Measurements from ENCODE around the gene MAD1L1.

MAD1L1 gene

GRCh38 chr7:2242541-2243429, 10.0 kb upstream of the MAD1L1 start:
- in situ Hi-C loops (cut with HindIII; ENCODE audit: low sequenced_read_pairs), result no loop called here

- in situ Hi-C loops (cut with HindIII; ENCODE audit: low sequenced_read_pairs), result no loop called here
Observed at GRCh38 chr7:2241580-2242540, 9.1 kb upstream of the MAD1L1 start, which contains the start of the genes MRM2 and NUDT1. Gene MRM2 (minus strand): TSS chr7:2242205. CDS start chr7:2242169, 36 bp downstream. Gene NUDT1 (plus strand): TSS chr7:2242226. CDS start chr7:2244575, 2,349 bp downstream.

- in situ Hi-C loops (cut with HindIII; ENCODE audit: low sequenced_read_pairs), result no loop called here
Observed at GRCh38 chr7:2239242-2239641, 6.5 kb upstream of the MAD1L1 start.

- in situ Hi-C loops (cut with HindIII; ENCODE audit: low sequenced_read_pairs), result no loop called here
Observed at GRCh38 chr7:2237109-2237602, 4.4 kb upstream of the MAD1L1 start.

- in situ Hi-C loops (cut with HindIII; ENCODE audit: low sequenced_read_pairs), result no loop called here
Observed at GRCh38 chr7:2233926-2234325, 1.2 kb upstream of the MAD1L1 start.

GRCh38 chr7:2231992-2232765, 566 bp downstream of the MAD1L1 start:
- in situ Hi-C loops (cut with HindIII; ENCODE audit: low sequenced_read_pairs), result no loop called here

- in situ Hi-C loops (cut with HindIII; ENCODE audit: low sequenced_read_pairs), result no loop called here
Observed at GRCh38 chr7:2230882-2231281, 1.9 kb downstream of the MAD1L1 start.

- in situ Hi-C loops (cut with HindIII; ENCODE audit: low sequenced_read_pairs), result no loop called here
Observed at GRCh38 chr7:2230226-2230625, 2.5 kb downstream of the MAD1L1 start.

GRCh38 chr7:2229467-2229866, 3.3 kb downstream of the MAD1L1 start:
- in situ Hi-C loops (cut with HindIII; ENCODE audit: low sequenced_read_pairs), result no loop called here

GRCh38 chr7:2228921-2229320, 3.8 kb downstream of the MAD1L1 start:
- in situ Hi-C loops (cut with HindIII; ENCODE audit: low sequenced_read_pairs), result no loop called here

- in situ Hi-C loops (cut with HindIII; ENCODE audit: low sequenced_read_pairs), result no loop called here
Observed at GRCh38 chr7:2227699-2228098, 5.0 kb downstream of the MAD1L1 start.

GRCh38 chr7:2225830-2226229, 6.9 kb downstream of the MAD1L1 start:
- in situ Hi-C loops (cut with HindIII; ENCODE audit: low sequenced_read_pairs), result no loop called here

GRCh38 chr7:2225336-2225735, 7.4 kb downstream of the MAD1L1 start:
- in situ Hi-C loops (cut with HindIII; ENCODE audit: low sequenced_read_pairs), result no loop called here

- in situ Hi-C loops (cut with HindIII; ENCODE audit: low sequenced_read_pairs), result no loop called here
Observed at GRCh38 chr7:2224934-2225333, 7.8 kb downstream of the MAD1L1 start.

- in situ Hi-C loops (cut with HindIII; ENCODE audit: low sequenced_read_pairs), result no loop called here
Observed at GRCh38 chr7:2224491-2224928, 8.2 kb downstream of the MAD1L1 start.

- in situ Hi-C loops (cut with HindIII; ENCODE audit: low sequenced_read_pairs), result no loop called here
Observed at GRCh38 chr7:2223321-2223720, 9.4 kb downstream of the MAD1L1 start.

- in situ Hi-C loops (cut with HindIII; ENCODE audit: low sequenced_read_pairs), result no loop called here
Observed at GRCh38 chr7:2222516-2222915, 10.2 kb downstream of the MAD1L1 start.

GRCh38 chr7:2220954-2221353, 11.8 kb downstream of the MAD1L1 start:
- in situ Hi-C loops (cut with HindIII; ENCODE audit: low sequenced_read_pairs), result no loop called here

GRCh38 chr7:2220506-2220905, 12.2 kb downstream of the MAD1L1 start:
- in situ Hi-C loops (cut with HindIII; ENCODE audit: low sequenced_read_pairs), result no loop called here

GRCh38 chr7:2220030-2220429, 12.7 kb downstream of the MAD1L1 start:
- in situ Hi-C loops (cut with HindIII; ENCODE audit: low sequenced_read_pairs), result no loop called here
